ENCODE data around the gene TEX10.

- TF ChIP-seq MEIS1 (CRISPR knock-in tag; IDR thresholded peaks at IDR 0.05; ENCODE audit: borderline replicate concordance) (no peak), PHF5A (CRISPR knock-in tag; IDR thresholded peaks at IDR 0.05; ENCODE audit: low read depth, unreplicated experiment) (no peak), SMAD1 (CRISPR knock-in tag; IDR thresholded peaks at IDR 0.05; ENCODE audit: borderline replicate concordance, low read depth) (no peak), MLX (CRISPR knock-in tag; IDR thresholded peaks at IDR 0.05) (no peak)
Measured at GRCh38 chr9:100379862-100380261, 27.1 kb upstream of the TEX10 start.
